ENCODE data around the gene TIPIN.

TIPIN gene

DNA sequence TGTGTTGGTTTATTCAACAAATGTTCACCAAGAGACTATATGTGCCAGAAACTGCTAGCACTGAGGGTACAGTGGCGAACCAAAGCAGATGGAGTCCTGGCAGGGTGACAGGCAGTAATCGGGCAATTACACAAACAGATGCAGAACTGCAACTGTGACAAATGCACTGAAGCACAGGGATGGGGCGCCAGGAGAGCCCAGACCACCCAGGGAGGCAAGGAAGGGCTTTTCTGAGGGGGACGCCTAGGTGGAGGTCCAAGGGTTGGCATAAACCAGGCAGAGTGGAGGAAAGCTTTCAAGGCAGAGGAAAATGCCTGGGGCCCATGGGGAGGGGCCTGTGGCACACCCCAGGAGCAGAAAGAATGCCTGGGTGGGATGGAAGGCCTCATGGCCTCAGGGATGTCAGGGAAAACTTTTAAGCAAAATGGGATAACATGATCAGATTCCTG is 57.7 kb downstream of the TIPIN start:
- DNase-seq (ENCODE audit: low spot score): no peak

DNA sequence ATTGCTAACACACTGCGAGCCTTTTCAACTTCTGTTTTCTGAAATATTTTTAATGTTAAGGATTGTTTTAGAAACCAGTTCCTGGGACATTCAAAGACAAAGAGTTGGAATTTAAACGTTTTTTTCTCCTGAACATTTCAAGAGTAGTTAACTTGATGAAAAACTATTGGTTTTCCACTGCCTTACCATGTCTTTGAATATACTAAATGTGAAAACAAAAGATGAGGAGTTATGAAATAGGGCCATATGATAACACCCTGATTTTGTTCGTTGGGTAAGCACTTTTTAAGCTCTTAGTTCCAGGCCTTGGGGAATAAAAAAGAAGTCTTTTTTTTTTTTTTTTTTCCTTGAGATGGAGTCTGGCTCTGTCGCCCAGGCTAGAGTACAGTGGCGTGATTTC is 60.3 kb downstream of the TIPIN start:
- DNase-seq (ENCODE audit: low spot score): no peak

DNA sequence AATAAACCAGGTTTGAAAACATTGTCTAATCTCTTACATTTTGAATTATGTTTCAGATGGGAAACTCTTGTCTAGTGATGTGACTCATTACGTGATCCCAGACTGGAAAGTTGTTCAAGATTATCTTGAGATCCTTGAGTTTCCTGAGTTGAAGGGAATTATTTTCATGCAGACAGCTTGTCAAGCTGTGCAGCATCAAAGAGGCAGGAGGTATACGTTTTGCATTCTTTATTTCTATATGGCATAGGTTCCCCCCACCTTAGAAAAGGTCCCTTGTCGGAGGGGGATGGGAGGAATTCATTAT is 61.6 kb downstream of the TIPIN start:
- DNase-seq (ENCODE audit: low spot score): no peak

DNA sequence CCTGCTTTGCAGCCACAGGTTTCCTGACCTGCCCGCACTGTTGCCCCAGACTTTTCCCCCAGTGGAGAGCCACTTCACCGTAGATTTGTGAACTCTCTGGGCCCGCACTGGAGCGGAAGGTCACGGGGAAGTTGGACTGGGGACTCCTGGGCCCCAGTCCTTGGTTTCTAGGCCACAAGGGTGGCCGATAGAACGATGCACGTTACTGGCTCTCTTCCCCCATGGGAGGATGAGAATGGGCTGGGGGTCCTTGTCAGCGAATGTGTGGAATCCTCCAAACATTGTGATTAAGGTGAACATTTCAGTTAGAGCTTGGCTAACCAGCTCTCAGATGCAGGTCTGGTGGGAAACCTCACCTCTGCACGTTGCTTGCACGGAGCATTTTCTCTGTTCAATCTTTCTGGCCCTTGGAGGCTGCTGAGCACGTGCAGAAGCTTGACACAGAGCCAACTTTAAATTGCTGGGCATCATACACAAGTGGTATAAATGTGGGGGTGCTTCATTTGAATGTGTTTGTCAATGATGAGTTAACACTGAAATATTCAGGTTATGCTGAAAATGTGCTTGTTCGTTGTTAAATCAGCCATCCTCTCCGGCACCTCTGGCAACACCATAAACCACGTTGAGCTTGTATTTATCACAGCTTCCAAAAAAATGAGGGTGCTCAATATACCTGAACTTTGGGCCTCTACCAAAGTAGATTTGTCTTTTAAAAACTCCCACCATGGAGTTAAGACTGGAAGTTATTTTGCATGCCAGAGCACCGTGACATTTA is 62.1 kb downstream of the TIPIN start:
- peak; percentile 75 for DNase-seq (ENCODE audit: low spot score)

DNA sequence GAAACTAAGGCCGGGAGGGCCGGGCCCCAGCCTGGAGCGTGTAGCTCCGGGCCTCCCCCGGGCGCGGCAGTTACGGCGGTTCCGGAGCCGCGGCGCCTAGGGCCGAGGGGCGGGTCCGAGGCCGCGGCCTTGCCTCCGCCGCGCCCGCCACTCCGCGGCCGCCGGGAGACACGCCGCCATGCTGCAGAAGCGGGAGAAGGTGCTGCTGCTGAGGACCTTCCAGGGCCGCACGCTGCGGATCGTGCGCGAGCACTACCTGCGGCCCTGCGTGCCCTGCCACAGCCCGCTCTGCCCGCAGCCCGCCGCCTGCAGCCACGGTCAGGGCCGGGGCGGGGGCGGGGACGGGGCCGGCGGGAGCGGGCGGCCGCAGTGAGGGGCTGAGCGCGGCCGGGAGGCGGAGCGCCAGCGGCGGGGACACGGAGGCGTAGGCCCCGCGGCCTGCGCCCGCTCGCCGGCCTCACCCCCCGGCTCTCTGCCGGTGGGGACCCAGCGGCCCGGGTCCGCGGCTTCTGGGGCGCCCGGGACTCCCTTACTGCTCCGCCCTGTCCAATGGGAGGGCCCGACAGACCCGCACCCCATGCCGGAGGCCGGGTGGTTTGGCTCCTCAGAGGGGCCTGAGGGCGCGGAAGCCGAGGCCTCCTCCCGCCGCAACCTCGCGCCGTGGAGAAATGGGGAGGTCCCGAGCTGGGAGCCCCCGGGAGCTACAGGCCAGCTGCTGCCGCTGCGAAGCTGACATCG is 62.9 kb downstream of the TIPIN start, which contains the start of gene DIS3L:
Gene DIS3L (plus strand): TSS at position 150 of the 738 bp plus-strand sequence. CDS start 29 bp downstream, at position 179.
- peak; percentile 55 for DNase-seq (ENCODE audit: low spot score)

DNA sequence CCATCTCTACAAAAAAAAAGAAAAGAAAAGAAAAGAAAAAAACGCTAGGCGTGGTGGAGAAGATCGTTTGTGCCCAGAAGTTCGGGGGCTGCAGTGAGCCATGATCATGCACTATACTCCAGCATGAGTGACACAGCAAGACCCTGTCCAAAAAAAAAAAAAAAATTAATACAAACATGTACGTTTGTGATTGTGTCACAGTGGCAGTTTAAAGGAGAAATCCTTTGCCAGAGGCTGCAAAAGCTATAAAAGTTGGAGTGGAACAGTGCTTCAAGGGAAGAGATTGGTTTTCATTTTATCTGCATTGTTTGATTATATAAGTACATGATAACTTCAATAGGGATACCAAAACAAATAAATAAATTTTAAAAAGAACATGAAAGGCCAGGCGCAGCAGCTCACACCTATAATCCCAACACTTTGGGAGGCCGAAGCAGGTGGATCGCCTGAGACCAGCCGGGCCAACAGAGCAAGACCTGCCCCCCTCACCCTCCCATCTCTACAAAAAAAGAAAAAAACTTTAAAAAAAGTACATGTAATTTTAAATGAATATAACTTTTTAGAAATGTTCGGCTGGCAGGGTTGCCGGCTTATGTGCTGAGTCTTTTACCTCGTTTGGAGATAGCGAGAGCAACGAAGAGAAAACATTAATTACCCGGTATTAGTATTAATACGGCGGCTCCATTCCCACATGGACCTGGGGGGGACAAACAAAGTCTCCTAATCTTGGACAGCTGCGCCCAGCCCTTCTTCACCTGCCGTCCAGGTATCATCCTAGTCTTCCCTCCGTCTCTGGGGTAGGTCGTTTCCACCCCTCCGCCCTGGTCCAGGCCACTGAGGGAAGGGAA is 63.7 kb downstream of the TIPIN start:
- peak; percentile 67 for DNase-seq (ENCODE audit: low spot score)

DNA sequence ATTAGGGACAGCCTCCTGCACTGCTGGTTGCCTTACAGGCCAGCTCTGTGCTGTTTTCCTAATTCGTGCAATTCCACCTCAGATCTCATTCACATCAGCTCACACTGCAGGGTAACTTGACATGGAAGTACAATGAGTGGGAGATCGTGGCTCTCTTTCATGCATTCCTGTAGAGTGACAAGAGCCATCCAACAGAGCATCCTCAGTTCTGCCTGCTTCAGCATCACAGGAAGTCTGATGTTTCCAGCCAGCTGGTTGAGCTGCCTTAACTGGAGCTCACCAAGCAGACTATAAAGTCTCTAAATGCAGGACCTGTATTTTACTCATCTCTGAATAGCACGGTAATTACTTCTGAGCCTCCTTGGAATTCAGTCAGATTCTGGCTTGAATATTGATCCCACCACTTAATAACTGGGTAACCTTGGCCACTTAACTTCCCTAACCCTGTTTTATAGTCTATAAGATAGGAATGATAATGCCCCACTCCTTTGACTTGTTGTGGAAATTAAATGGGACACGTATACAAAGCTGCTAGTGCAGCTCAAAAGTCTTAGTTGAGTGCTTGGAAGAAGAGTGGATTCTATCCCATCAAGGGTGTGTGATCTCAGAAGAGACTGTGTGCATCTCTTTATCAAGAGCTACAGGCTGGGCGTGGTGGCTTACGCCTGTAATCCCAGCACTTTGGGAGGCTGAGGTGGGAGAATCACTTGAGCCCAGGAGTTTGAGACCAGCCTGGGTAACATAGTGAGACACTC is 64.5 kb downstream of the TIPIN start:
- DNase-seq (ENCODE audit: low spot score): no peak

DNA sequence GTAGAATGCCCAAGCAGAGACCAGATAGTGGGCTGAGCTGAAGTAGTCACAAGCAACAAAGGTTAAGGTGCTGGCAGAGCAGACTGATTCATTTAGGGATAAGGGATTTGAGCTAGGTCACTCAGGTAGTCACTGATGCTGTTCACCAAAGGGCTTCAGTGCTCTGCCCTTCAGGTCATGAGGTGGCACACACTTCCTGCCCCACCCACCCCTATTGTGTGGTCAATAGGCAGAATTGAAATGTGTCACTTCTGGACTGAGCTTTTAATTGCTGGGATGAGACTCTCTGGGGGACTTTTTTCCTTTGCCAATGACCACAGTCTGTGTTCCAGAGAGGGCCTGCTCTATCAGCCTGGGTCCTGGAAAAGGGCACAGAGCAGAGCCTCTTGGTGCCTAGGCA is 66.0 kb downstream of the TIPIN start:
- peak; percentile 63 for DNase-seq (ENCODE audit: low spot score)

DNA sequence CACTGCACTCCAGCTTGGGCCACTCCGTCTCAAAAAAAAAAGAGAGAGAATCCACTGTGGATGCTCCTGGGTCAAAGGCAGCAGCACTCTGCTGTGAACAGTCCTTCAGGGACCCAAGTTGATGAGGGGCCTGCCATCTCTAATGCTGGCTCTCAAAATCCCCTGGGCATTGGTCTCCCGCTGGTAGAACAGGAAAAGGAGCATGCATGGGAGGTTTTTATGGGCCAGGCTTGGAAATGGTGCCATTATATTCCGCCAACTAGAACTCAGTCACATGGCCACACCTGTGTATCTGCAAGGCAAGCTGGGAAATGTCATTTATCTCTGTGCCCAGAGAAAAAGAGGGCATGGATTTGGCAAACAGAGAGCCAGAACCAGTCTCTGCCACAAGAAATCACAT is 66.5 kb downstream of the TIPIN start:
- no peak for DNase-seq (ENCODE audit: low spot score)

DNA sequence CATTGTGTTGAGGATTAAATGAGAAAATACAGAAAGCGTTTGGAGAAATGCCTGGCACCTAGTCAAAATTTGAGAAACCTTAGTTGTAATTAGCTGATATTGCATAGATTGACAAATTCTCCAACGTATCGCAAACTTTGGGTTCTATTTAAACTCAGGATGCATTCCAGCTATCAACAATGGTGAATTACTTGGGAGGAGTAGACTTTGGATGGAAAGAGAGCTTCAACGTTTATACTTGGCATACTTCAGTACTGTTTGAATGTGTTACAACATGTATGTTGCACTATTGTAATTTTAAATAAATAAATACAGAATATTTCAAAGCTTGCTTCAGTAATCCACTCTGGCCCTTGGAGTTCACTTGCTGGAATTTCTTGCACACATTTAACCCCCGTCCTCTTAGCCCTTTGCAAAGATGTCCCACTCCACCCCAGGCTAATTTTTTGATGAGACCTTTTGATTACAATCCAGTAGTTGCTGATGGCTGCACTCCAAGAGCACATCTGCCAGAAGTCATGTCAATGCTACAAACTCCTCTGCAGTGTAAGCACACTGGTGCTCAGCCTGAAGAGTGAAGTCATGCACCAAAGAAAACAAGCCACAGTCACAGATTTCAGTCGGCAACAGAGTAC is 67.8 kb downstream of the TIPIN start:
- DNase-seq (ENCODE audit: low spot score): no peak

DNA sequence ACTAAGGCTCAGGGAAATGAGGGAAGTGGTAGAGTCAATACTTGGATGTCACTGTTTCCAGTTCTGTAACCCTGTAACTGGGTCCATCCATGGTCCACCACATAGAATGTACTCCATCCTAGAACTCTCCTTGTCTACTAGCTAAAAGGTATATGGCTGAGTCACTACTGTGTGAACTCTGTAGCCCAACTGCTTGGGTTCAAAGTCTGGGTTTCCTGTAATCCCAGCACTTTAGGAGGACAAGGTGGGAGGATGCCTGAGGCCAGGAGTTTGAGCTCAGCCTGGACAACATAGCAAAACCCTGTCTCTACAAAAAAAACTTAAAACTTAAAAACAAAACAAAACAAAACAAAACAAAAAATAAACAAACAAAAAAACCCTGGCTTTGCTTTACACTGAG is 68.4 kb downstream of the TIPIN start:
- DNase-seq (ENCODE audit: low spot score): no peak

DNA sequence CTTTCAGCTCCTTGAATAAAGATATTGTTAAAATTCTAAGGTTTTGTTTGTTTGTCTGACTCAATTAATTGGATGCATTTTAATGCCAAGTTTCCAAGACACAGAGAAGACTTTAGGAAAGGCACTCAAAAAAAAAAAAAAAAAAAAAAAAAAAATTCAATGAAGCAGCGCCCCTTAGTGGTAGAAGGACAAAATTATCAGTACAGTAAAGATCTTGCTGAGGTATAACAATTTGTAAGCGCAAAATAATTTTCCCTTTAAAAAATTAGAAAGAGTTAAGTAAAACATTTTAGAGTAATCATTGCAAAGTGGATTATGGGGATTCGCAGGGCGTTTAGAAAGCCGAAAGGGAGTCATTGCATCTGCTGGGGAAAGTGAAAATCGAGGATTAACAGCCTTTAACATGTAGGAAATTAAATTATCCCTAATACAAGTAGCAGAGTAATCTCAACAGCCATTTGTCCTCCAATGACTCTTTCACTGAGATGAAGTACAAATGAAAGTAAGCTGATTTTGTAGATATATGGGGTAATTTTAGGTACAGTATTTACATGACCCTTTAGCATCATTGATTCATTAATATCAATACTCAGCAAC is 68.9 kb downstream of the TIPIN start:
- DNase-seq (ENCODE audit: low spot score): no peak
